ENCODE data around the gene KHK. TPM values are rescaled to one million over a fixed set of nuclear protein-coding genes. Genes with fewer than 3 reads are reported as not detected.

The KHK gene
- total RNA-seq, 1 donor from 2014 or later, result 3.6 TPM

DNA sequence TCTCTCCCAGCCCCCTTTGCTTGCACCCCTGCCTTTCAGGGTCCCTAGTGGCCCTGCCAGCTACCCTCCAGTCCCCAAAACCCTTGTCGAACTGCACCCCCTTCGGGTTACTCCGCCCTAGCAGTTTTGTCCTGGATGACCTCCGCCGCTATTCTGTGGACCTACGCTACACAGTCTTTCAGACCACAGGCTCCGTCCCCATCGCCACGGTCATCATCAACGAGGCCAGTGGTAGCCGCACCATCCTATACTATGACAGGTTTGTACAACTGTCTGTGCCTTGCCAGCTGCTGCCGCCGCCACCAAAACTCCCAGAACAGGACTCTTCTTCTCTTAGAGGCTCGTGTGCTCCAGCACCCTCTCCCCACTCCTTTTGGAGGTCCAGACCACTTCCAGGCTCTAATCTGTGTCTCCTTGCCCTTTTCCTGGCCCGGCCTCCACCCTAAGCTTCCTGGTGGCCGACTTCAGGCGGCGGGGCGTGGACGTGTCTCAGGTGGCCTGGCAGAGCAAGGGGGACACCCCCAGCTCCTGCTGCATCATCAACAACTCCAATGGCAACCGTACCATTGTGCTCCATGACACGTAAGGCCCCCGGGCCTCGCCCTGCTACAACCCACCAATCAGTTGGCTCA lies 7.9 kb downstream of the KHK start:
- Mint-ChIP-seq H3K27me3 (ENCODE audit: low read depth) (no peaks in the 10 kb centered on the region), H3K27ac (no peak overlapping the region), H3K4me1 (peaks cover 9% of the 10 kb centered on the region), H3K9me3 (no peaks in the 10 kb centered on the region), H3K36me3 (no peaks in the 10 kb centered on the region), H3K4me3 (no peak overlapping the region)
- no peak for TF ChIP-seq CTCF (IDR thresholded peaks at IDR 0.05; ENCODE audit: unreplicated experiment)
- no peak for DNase-seq (ENCODE audit: low spot score in 2 of 2, unreplicated experiment in 2 of 2)

GRCh38 chr2:27095427-27095744 lies 8.8 kb downstream of the KHK start:
- peak overlapping the region; percentile 26 for H3K27ac Mint-ChIP-seq
- H3K27me3 Mint-ChIP-seq (ENCODE audit: low read depth), result no peaks in the 10 kb centered on the region
- DNase-seq (ENCODE audit: low spot score in 2 of 2, unreplicated experiment in 2 of 2), result no peak
- H3K9me3 Mint-ChIP-seq, result no peaks in the 10 kb centered on the region
- H3K36me3 Mint-ChIP-seq, result no peaks in the 10 kb centered on the region
- H3K4me1 Mint-ChIP-seq, result peaks cover 9% of the 10 kb centered on the region
- no peak for TF ChIP-seq CTCF (IDR thresholded peaks at IDR 0.05; ENCODE audit: unreplicated experiment)
- peak overlapping the region; percentile 71 for H3K4me3 Mint-ChIP-seq

DNA sequence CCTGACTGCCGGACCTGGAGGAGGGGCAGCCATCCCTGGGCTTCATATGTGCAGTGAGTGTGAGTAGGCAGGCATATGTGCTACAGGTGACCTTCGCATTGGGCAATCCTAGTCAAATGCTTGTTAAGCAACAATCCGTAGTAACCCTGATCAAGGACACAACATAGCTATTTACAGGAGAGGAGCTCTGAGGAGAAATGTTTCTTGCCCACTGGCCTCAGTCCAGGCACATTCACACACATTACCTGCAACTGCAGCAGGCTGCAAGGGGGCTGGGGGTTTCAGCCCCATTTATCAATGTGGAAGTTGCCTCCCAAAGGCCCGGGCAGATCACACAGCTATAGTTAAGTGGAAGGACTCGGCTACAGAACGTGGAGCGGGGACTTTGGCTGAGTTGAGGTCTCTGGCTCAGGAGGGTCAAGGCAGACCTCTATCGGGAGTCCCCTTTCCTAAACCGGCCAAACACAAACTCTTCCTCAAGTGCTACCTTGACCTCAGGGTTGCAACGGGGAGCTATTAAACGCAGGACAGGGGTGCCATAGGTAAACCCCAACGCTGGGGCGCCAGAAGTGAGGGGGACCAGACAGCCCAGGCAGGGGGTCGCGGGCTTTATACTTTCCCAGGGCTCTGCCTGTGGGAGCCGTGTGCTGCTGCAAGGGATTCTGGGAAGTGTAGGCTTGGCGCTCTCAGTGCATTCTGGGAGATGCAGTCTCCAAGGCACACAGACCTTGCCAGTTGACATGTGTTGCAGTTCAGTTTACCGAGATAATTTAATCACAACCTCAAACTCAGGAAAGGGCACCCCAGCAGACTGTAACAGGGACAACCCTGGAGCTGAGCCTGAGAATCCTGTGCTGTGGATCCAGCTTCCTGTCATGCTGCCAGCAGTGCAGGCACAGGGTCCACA lies 9.4 kb downstream of the KHK start:
- DNase-seq (ENCODE audit: low spot score in 2 of 2, unreplicated experiment in 2 of 2), result no peak
- Mint-ChIP-seq H3K9me3 (no peaks in the 10 kb centered on the region), H3K36me3 (no peaks in the 10 kb centered on the region), H3K27me3 (ENCODE audit: low read depth) (no peaks in the 10 kb centered on the region), H3K4me1 (peaks cover 9% of the 10 kb centered on the region), H3K4me3 (peak overlapping the region; percentile 71), H3K27ac (peak overlapping the region; percentile 26)
- TF ChIP-seq CTCF (IDR thresholded peaks at IDR 0.05; ENCODE audit: unreplicated experiment), result no peak

DNA sequence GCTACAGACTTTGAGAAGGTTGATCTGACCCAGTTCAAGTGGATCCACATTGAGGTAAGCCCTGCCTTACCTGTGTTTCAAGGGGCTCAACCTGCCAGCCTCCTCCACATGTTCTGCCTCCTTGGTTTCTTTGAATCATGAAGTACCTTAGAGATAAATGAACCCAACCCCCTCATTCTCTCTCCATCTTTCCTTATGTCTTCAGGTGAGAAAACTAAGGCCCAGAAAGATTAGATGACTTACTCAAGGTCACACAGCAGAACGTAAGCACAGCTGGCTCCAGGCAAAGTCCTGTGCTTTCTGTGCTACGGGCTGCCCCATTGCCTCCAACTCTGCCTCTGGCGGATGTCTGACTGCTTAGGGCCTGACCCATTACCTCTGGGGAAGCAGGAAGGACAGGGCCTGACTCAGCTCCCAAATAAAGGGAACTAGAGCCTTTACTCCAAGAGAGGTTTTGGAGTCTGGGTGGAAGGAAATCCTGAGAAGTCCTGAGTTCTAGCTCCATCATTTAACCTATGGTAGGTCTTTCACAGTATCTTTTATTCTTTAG lies 10.3 kb downstream of the KHK start:
- no peaks in the 10 kb centered on the region for H3K36me3 Mint-ChIP-seq

DNA sequence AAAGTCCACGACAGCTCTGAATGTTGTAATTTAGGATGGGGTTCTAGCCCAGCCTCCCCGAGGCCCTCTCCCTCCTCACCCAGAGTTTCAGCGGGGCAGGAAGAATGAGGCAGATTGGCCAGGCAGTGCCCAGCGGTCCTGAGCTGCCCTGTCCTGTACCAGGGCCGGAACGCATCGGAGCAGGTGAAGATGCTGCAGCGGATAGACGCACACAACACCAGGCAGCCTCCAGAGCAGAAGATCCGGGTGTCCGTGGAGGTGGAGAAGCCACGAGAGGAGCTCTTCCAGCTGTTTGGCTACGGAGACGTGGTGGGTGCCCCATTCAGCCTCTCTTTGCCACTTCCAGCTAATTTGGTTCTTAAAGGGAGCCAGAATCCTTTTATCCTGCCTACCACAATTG lies 10.8 kb downstream of the KHK start:
- no peak for DNase-seq (ENCODE audit: low spot score in 2 of 2, unreplicated experiment in 2 of 2)
- H3K4me3 Mint-ChIP-seq, result no peak overlapping the region
- H3K4me1 Mint-ChIP-seq, result peaks cover 9% of the 10 kb centered on the region
- H3K9me3 Mint-ChIP-seq, result no peaks in the 10 kb centered on the region
- H3K27ac Mint-ChIP-seq, result no peak overlapping the region
- no peaks in the 10 kb centered on the region for H3K36me3 Mint-ChIP-seq
- TF ChIP-seq CTCF (IDR thresholded peaks at IDR 0.05; ENCODE audit: unreplicated experiment), result no peak
- no peaks in the 10 kb centered on the region for H3K27me3 Mint-ChIP-seq (ENCODE audit: low read depth)

More for the DNA sequence above, 10.3 kb downstream of the KHK start:
- H3K27me3 Mint-ChIP-seq (ENCODE audit: low read depth), result no peaks in the 10 kb centered on the region
- DNase-seq (ENCODE audit: low spot score in 2 of 2, unreplicated experiment in 2 of 2), result no peak
- H3K4me3 Mint-ChIP-seq, result no peak overlapping the region
- H3K9me3 Mint-ChIP-seq, result no peaks in the 10 kb centered on the region
- TF ChIP-seq CTCF (IDR thresholded peaks at IDR 0.05; ENCODE audit: unreplicated experiment), result no peak
- H3K27ac Mint-ChIP-seq, result no peak overlapping the region
- H3K4me1 Mint-ChIP-seq, result peaks cover 9% of the 10 kb centered on the region

All from mesothelial cell of epicardium (in vitro differentiated cells).